CD4-positive, alpha-beta T cell (primary cell): ENCODE measurements around the gene C11orf42. TPM values are rescaled to one million over a fixed set of nuclear protein-coding genes. Genes with fewer than 3 reads are reported as not detected.

Experiments
- ATAC-seq: fragments of 200-7000 bp; cut with Tn5 transposase; one replicate; pipeline ENCODE4 v1.10.0; 2022; ENCODE audit warnings: mild to moderate bottlenecking; ENCODE audit not compliant: poor library complexity
- CTCF ChIA-PET: fragments of 350-600 bp; sonication (Branson Sonifier 250); formaldehyde crosslinking; loops from one replicate; lab custom pipeline; 2021; ENCODE audit warnings: antibody characterized with exemption, inconsistent platforms; lab: Charles Lee
- POLR2A ChIA-PET: fragments of 350-600 bp; sonication (Branson Sonifier 250); formaldehyde crosslinking; loops from one replicate; lab custom pipeline; 2021; ENCODE audit warnings: antibody characterized with exemption, inconsistent platforms; lab: Charles Lee
- DNase-seq, 14 experiments: peaks; one replicate each; pipeline ENCODE4 v3.0.0-alpha.2; 2013 to 2020; ENCODE audit warnings: mixed read lengths in 2 of 14
- H3K27ac ChIP-seq, 2 donors: one replicate each; pipeline versions ENCODE4 v1.5.1 to v1.7.0; 2013; ENCODE audit warnings: low read length in 2 of 2, low read depth in 1 of 2, mild to moderate bottlenecking in 1 of 2
- H3K27me3 ChIP-seq, 2 experiments: 1 replicate in 1 of 2; 2 replicates in 1 of 2; pipeline versions ENCODE4 v1.6.1 to v1.7.0; 2013; ENCODE audit warnings: low read length in 2 of 2, control low read depth in 1 of 2, mild to moderate bottlenecking in 1 of 2, moderate library complexity in 1 of 2; ENCODE audit not compliant: insufficient read depth in 2 of 2, control insufficient read depth in 1 of 2
- H3K36me3 ChIP-seq: one replicate; pipeline ENCODE4 v1.6.1; 2013; ENCODE audit warnings: low read length, control low read depth; ENCODE audit not compliant: insufficient read depth
- H3K4me1 ChIP-seq: one replicate; pipeline ENCODE4 v1.6.1; 2013; ENCODE audit warnings: low read length, control low read depth; ENCODE audit not compliant: insufficient read depth
- H3K4me3 ChIP-seq: one replicate; pipeline ENCODE4 v1.5.1; 2013; ENCODE audit warnings: mild to moderate bottlenecking, low read length, moderate library complexity
- H3K9me3 ChIP-seq, 2 experiments: 1 replicate in 1 of 2; 2 replicates in 1 of 2; pipeline versions ENCODE4 v1.6.1 to v1.7.0; 2013; ENCODE audit warnings: low read length in 2 of 2, mild to moderate bottlenecking in 2 of 2, control low read depth in 1 of 2, moderate library complexity in 1 of 2; ENCODE audit not compliant: control insufficient read depth in 1 of 2, insufficient read depth in 1 of 2
- H3K27ac Mint-ChIP-seq: one replicate; pipeline ENCODE4 v1.8.0; 2020; ENCODE audit warnings: mixed read lengths
- H3K27me3 Mint-ChIP-seq: one replicate; pipeline ENCODE4 v1.8.0; 2021; ENCODE audit warnings: mixed read lengths
- H3K36me3 Mint-ChIP-seq: one replicate; pipeline ENCODE4 v1.8.0; 2021; ENCODE audit warnings: low read depth, mixed read lengths
- H3K4me1 Mint-ChIP-seq: one replicate; pipeline ENCODE4 v1.8.0; 2021; ENCODE audit warnings: low read depth, mixed read lengths
- H3K4me3 Mint-ChIP-seq: one replicate; pipeline ENCODE4 v1.8.0; 2020; ENCODE audit warnings: mild to moderate bottlenecking, mixed read lengths
- H3K9me3 Mint-ChIP-seq: one replicate; pipeline ENCODE4 v1.8.0; 2020; ENCODE audit warnings: mixed read lengths
- intact Hi-C, 2 experiments: fragments of 100-400 bp; cut with DNase I in 1 of 2; cut with micrococcal nuclease in 1 of 2; formaldehyde crosslinking; loops; one replicate each; pipeline versions ENCODE4 v1.15.1 to v1.9.0; 2023 to 2025; cut with DNase I, micrococcal nuclease
- total RNA-seq, 174 experiments: library from RNA in 2 of 174; stranded (reverse) in 2 of 174; gene quantifications; one replicate each; pipeline ENCODE4 v1.2.3 and lab custom pipeline; 2021 to 2026
- TF ChIP-seq, protein P1 (sequence below): fragments of 200-600 bp; IDR thresholded peaks from one replicate; pipeline ENCODE4 v1.8.0; 2022; ENCODE audit warnings: antibody characterized with exemption, mild to moderate bottlenecking

C11orf42 gene
- total RNA-seq, 2 experiments from 2014 or later, result not detected

DNA sequence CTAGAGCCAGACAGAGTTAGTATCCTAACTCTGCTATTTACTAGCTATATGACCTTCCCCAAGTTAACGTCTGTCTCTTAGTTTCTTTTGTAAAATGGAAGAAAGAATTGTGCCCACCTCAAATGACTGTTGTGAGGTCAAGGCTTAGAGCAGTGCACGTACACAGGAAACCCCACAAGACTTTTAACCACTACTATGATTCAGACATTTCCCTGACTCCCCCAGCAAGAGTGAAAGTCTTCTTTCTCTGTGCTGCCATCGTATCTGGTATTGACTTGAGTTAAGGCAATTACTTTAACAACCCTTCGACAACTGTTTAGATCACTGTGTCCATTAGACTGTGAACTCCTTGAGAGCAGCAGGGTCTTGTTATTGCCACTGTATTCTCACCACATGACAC, 9.0 kb upstream of the C11orf42 start:
- intact Hi-C loops, result no loop called here

DNA sequence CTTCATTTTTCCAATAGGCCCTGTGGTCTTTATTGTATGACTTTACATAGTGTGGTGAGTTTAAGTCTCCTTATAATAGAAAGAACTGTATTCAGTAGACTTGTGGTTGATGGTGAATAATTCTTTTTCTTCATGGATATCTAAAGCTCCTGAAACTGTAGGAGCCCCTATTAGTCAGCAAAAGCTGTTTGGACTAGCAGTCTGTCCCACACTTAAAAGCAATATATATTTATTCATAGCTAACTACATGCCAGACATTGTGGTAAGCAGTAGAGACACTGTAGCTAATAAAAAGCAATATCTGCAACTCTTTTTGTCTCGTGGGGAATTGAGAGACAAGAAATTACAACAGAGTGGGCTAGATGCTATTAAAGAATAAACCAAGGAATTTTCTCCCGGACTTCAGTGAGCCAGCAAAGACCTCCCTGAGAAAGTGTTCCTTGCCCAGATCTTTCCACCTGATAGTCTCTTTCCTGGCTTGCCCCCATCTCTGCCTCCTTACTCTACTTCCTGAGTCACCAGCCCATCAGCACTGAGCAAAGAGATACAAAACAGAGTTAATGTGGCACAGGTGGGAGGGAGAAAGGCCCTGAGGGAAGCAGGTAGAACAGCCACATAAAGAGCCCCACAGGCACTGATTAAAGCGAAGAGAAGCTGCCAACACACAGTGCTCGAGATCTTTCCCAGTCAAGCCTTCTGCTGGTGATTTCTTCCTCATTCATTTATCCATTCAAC, 7.7 kb upstream of the C11orf42 start:
- no peak for ATAC-seq
- H3K4me3 Mint-ChIP-seq, result no peak overlapping the region

More for the DNA sequence above, 9.0 kb upstream of the C11orf42 start:
- POLR2A ChIA-PET, result no interaction called here
- Histone ChIP-seq H3K9me3 (no peaks in the 10 kb centered on the region), H3K4me3 (no peak overlapping the region), H3K36me3 (no peaks in the 10 kb centered on the region), H3K27me3 (no peaks in the 10 kb centered on the region), H3K27ac (no peak overlapping the region), H3K4me1 (peaks cover 2% of the 10 kb centered on the region)
- no peaks in the 10 kb centered on the region for H3K36me3 Mint-ChIP-seq
- no peaks in the 10 kb centered on the region for H3K27me3 Mint-ChIP-seq
- no peaks in the 10 kb centered on the region for H3K9me3 Mint-ChIP-seq
- H3K4me3 Mint-ChIP-seq, result no peak overlapping the region
- TF ChIP-seq, protein P1, sequence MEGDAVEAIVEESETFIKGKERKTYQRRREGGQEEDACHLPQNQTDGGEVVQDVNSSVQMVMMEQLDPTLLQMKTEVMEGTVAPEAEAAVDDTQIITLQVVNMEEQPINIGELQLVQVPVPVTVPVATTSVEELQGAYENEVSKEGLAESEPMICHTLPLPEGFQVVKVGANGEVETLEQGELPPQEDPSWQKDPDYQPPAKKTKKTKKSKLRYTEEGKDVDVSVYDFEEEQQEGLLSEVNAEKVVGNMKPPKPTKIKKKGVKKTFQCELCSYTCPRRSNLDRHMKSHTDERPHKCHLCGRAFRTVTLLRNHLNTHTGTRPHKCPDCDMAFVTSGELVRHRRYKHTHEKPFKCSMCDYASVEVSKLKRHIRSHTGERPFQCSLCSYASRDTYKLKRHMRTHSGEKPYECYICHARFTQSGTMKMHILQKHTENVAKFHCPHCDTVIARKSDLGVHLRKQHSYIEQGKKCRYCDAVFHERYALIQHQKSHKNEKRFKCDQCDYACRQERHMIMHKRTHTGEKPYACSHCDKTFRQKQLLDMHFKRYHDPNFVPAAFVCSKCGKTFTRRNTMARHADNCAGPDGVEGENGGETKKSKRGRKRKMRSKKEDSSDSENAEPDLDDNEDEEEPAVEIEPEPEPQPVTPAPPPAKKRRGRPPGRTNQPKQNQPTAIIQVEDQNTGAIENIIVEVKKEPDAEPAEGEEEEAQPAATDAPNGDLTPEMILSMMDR, result no peak
- no peaks in the 10 kb centered on the region for H3K4me1 Mint-ChIP-seq
- CTCF ChIA-PET, result no interaction called here
- DNase-seq (peak in 1 of 14 experiments; percentile 35), ATAC-seq (no peak)
- no peak overlapping the region for H3K27ac Mint-ChIP-seq

DNA sequence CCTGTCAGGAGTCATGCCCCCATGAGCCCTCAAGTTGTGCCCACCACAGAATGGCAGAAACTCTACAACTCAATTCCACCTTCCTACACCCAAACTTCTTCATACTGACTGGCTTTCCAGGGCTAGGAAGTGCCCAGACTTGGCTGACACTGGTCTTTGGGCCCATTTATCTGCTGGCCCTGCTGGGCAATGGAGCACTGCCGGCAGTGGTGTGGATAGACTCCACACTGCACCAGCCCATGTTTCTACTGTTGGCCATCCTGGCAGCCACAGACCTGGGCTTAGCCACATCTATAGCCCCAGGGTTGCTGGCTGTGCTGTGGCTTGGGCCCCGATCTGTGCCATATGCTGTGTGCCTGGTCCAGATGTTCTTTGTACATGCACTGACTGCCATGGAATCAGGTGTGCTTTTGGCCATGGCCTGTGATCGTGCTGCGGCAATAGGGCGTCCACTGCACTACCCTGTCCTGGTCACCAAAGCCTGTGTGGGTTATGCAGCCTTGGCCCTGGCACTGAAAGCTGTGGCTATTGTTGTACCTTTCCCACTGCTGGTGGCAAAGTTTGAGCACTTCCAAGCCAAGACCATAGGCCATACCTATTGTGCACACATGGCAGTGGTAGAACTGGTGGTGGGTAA, 6.1 kb upstream of the C11orf42 start, which contains the start of gene OR52W1:
Gene OR52W1, plus strand, starts transcription at position 51 of the 637 bp plus-strand sequence. Its CDS starts 0 bp downstream, at position 51.
- peaks cover 13% of the 10 kb centered on the region for H3K4me1 Mint-ChIP-seq
- Histone ChIP-seq H3K27me3 (no peaks in the 10 kb centered on the region), H3K27ac (no peak within 1 kb of the TSS), H3K9me3 (no peaks in the 10 kb centered on the region), H3K36me3 (no peaks in the 10 kb centered on the region), H3K4me3 (no peak within 1 kb of the TSS), H3K4me1 (peaks cover 14% of the 10 kb centered on the region)
- no peaks in the 10 kb centered on the region for H3K27me3 Mint-ChIP-seq
- H3K36me3 Mint-ChIP-seq, result no peaks in the 10 kb centered on the region
- DNase-seq, result no peak
- POLR2A ChIA-PET, result no interaction called here
- intact Hi-C loops, result no loop called here
- H3K4me3 Mint-ChIP-seq, result no peak within 1 kb of the TSS
- CTCF ChIA-PET, result no interaction called here
- ATAC-seq, result no peak
- H3K9me3 Mint-ChIP-seq, result no peaks in the 10 kb centered on the region
- TF ChIP-seq, protein P1, result no peak
- H3K27ac Mint-ChIP-seq, result no peak within 1 kb of the TSS

More for the DNA sequence above, 7.7 kb upstream of the C11orf42 start:
- CTCF ChIA-PET, result no interaction called here
- no peak for DNase-seq
- H3K4me3 ChIP-seq, result no peak overlapping the region
- TF ChIP-seq, protein P1, result no peak
- no peaks in the 10 kb centered on the region for H3K9me3 Mint-ChIP-seq
- H3K27ac Mint-ChIP-seq, result no peak overlapping the region
- POLR2A ChIA-PET, result interaction anchor here (0.7 kb wide), 1 partner anchor 570 kb away, joined by 3 read pairs; no protein-coding TSS in a partner anchor
- intact Hi-C loops, result no loop called here
- no peaks in the 10 kb centered on the region for H3K27me3 ChIP-seq
- no peaks in the 10 kb centered on the region for H3K9me3 ChIP-seq
- H3K27ac ChIP-seq, result no peak overlapping the region
- H3K27me3 Mint-ChIP-seq, result no peaks in the 10 kb centered on the region
- no peaks in the 10 kb centered on the region for H3K36me3 ChIP-seq
- peaks cover 2% of the 10 kb centered on the region for H3K4me1 ChIP-seq
- no peaks in the 10 kb centered on the region for H3K4me1 Mint-ChIP-seq
- no peaks in the 10 kb centered on the region for H3K36me3 Mint-ChIP-seq
